PFSK-1 (cell line): Measurements from ENCODE around the gene ELSPBP1.

ENCODE experiments used
- FOXP2 ChIP-seq: optimal IDR thresholded peaks from 2 replicates; pipeline ENCODE3; 2011; ENCODE audit warnings: borderline replicate concordance, control low read depth, inconsistent platforms; ENCODE audit not compliant: insufficient read depth; ENCODE audit errors: extremely low read length, extremely low read depth
- POLR2AphosphoS5 ChIP-seq: IDR thresholded peaks from 2 replicates; pipeline ENCODE4 v1.6.1; 2012; ENCODE audit warnings: low read depth, mild to moderate bottlenecking, control low read depth, low read length, moderate library complexity
- SIN3A ChIP-seq: IDR thresholded peaks from 2 replicates; pipeline ENCODE4 v1.6.1; 2012; ENCODE audit warnings: mild to moderate bottlenecking, low read length, moderate library complexity, borderline replicate concordance; ENCODE audit not compliant: insufficient read depth
- TAF1 ChIP-seq: IDR thresholded peaks from 2 replicates; pipeline ENCODE4 v1.6.1; 2012; ENCODE audit warnings: low read length, control low read depth, borderline replicate concordance; ENCODE audit not compliant: insufficient read depth
- TF ChIP-seq, protein P1 (sequence below), 2 experiments: IDR thresholded peaks; 2 replicates each; pipeline versions ENCODE4 v1.6.1 to v1.8.0; 2011 to 2012; ENCODE audit warnings: low read depth in 2 of 2, low read length in 2 of 2, control low read depth in 1 of 2, inconsistent platforms in 1 of 2, mild to moderate bottlenecking in 1 of 2, moderate library complexity in 1 of 2; ENCODE audit not compliant: insufficient read depth in 1 of 2

Gene ELSPBP1

DNA sequence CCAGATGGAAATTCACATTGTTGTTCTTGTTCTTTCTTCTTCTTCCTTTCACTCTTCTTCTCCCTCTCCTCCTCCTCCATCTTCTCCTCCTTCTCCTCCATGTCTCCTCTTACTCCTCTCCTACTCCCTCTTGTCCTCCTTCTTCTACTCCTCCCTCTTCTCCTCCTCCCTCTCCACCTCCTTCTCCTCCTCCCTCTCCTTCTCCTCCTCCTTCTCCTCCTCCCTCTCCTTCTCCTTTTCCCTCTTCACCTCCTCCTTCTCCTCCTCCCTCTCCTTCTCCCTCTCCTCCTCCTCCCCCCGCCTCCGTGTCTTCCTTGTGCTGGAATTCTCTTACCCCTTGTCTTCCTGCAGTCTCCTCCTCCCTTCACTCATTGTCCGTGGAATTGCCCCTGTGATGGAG is 31.0 kb downstream of the ELSPBP1 start:
- TF ChIP-seq TAF1 (no peak), POLR2AphosphoS5 (no peak), SIN3A (no peak), FOXP2 (no peak)
- TF ChIP-seq, protein P1, sequence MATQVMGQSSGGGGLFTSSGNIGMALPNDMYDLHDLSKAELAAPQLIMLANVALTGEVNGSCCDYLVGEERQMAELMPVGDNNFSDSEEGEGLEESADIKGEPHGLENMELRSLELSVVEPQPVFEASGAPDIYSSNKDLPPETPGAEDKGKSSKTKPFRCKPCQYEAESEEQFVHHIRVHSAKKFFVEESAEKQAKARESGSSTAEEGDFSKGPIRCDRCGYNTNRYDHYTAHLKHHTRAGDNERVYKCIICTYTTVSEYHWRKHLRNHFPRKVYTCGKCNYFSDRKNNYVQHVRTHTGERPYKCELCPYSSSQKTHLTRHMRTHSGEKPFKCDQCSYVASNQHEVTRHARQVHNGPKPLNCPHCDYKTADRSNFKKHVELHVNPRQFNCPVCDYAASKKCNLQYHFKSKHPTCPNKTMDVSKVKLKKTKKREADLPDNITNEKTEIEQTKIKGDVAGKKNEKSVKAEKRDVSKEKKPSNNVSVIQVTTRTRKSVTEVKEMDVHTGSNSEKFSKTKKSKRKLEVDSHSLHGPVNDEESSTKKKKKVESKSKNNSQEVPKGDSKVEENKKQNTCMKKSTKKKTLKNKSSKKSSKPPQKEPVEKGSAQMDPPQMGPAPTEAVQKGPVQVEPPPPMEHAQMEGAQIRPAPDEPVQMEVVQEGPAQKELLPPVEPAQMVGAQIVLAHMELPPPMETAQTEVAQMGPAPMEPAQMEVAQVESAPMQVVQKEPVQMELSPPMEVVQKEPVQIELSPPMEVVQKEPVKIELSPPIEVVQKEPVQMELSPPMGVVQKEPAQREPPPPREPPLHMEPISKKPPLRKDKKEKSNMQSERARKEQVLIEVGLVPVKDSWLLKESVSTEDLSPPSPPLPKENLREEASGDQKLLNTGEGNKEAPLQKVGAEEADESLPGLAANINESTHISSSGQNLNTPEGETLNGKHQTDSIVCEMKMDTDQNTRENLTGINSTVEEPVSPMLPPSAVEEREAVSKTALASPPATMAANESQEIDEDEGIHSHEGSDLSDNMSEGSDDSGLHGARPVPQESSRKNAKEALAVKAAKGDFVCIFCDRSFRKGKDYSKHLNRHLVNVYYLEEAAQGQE (IDR thresholded peaks at IDR 0.05; ENCODE audit: insufficient read depth in 1 of 2, low read depth in 2 of 2, low read length in 2 of 2), result no peak

DNA sequence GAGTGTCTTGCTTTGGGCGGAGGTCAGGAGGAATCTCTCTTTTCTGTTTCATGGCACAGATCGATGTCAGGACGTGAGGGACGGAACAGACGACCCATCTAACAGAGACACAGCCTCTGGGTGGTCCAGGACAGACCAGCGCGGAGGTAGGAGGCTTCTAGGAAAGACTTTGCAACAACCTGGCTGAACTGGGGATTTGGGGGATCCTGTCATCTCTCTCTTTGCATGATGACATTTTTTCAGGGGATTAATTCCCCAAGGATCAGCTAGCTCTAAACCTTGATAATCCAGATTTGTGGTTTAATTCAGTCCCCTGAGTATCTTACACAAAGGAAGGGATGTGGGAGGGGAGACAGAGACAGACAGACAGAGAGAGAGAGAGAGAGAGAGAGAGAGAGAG is 35.0 kb downstream of the ELSPBP1 start:
- TF ChIP-seq SIN3A, result no peak

DNA sequence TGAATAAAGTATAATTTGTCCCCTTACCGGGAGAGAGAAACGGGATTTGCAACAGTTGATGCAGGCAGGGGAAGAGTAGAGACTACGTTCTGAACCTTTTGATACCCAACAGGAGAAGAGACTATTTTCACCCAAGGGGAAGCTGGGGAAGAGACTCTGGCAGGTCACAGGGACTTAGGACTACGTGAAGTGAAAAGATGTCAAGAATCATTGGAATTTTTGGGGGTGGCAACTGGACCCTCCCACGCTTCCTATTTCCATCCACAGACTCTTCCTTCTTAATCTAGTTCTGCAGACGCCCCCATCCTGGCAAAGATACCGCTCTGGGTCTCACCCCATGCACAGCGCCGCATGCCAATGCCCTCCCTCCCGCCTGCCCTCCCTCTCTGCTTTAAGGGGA is 35.6 kb downstream of the ELSPBP1 start:
- no peak for TF ChIP-seq POLR2AphosphoS5
- no peak for TF ChIP-seq SIN3A
- no peak for TF ChIP-seq FOXP2
- TF ChIP-seq TAF1, result no peak
- TF ChIP-seq, protein P1 (IDR thresholded peaks at IDR 0.05; ENCODE audit: insufficient read depth in 1 of 2, low read depth in 2 of 2, low read length in 2 of 2), result no peak

DNA sequence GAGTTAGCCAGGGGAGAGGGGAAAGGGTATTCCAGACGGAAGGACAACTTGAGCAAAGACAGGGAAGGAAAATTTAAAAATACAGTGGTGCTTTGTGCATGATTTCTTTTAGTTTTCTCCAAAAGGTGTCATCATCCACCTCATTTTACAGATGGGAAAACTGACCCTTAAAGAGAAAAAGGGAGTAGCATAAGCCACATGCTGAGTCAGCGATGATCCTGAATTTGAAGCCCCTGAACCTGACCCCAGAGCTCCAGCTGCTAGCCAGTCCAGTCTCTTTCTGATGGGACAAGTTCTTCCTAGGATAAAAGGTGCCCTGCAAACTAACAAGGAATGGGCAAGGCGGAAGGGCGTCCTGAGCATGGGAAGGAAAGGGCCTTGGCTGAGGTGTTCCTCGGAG is 39.2 kb downstream of the ELSPBP1 start:
- no peak for TF ChIP-seq TAF1

DNA sequence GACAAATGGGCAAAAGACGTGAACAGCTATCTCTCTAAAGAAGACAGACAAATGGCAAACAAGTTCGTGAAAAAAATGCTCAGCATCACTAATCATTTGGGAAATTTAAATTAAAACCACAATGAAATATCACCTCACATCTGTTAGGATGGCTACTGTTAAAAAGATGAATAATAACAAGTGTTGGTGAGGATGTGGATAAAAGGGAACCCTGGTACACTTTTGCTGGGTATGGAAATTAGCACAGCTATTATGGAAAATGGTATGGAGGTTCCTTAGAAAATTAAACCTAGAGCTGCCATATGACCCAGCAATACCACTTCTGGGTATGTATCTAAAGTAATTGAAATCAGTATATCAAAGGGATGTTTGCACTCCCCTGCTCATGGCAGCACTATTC is 42.3 kb downstream of the ELSPBP1 start:
- TF ChIP-seq POLR2AphosphoS5 (no peak), FOXP2 (no peak), SIN3A (no peak), TAF1 (no peak)
- TF ChIP-seq, protein P1 (IDR thresholded peaks at IDR 0.05; ENCODE audit: insufficient read depth in 1 of 2, low read depth in 2 of 2, low read length in 2 of 2), result no peak

DNA sequence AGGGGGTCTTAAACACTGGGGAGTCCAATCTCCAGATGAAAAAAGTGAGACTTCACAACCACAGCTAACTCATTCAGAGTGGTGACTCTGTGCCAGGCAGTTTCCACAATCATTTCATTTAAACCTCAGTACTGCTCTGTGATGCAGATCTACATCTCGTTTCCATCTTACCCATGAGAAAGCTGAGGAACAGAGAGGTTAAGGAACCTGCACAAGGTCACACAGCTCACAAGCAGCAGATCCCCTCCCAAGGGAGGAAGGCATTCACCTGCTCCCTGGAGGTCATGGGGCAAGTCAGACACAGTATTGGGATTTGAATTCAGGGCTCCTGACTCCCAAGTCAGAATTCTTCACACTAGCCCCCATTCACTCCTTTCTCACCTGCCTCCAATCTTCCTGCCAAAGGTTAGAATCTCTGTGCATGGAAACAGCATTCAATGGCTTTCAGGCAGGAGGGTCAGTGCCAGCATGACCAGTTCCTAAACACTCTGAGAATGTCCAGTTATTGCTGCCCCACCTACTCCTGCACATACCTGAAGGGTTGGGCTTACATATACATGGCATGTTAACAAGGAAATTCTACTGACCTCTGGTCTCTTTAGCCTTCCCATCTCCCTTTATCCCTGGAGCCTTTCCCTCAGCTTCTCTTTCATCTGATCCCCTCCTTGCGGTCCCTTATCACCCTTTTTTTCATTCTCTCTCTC is 47.6 kb downstream of the ELSPBP1 start:
- TF ChIP-seq SIN3A, result no peak
- TF ChIP-seq, protein P1 (IDR thresholded peaks at IDR 0.05; ENCODE audit: insufficient read depth in 1 of 2, low read depth in 2 of 2, low read length in 2 of 2), result no peak
